Keratinocyte (primary cell): ENCODE measurements around the gene GOLT1A. TPM values are rescaled to one million over a fixed set of nuclear protein-coding genes. Genes with fewer than 3 reads are reported as not detected.

Source experiments
- DNase-seq: peaks from one replicate; pipeline ENCODE4 v3.0.0-alpha.2; 2011; ENCODE audit warnings: low read depth, missing footprints, low spot score
- FAIRE-seq: peaks from 2 replicates; lab custom pipeline; 2011; peaks lifted over from hg19 to GRCh38; lab: Jason Lieb, UNC
- H2AFZ ChIP-seq: 2 replicates; pipeline ENCODE4 v1.6.0; 2012; ENCODE audit warnings: low read length, control low read depth, inconsistent platforms; ENCODE audit not compliant: control insufficient read depth
- H3K27ac ChIP-seq: 2 replicates; pipeline ENCODE4 v1.5.1; 2011; ENCODE audit warnings: low read length; ENCODE audit not compliant: control insufficient read depth, insufficient read depth
- H3K27me3 ChIP-seq: 3 replicates; pipeline ENCODE4 v1.6.0; 2011; ENCODE audit warnings: low read length; ENCODE audit not compliant: control insufficient read depth, insufficient read depth; ENCODE audit errors: extremely low read depth
- H3K36me3 ChIP-seq, 2 experiments: 2 replicates in 1 of 2; 3 replicates in 1 of 2; pipeline ENCODE4 v1.5.1; 2011; ENCODE audit warnings: low read length in 2 of 2, mild to moderate bottlenecking in 1 of 2; ENCODE audit not compliant: control insufficient read depth in 2 of 2, insufficient read depth in 2 of 2; ENCODE audit errors: extremely low read depth in 1 of 2
- H3K4me1 ChIP-seq: 3 replicates; pipeline ENCODE4 v1.5.1; 2011; ENCODE audit warnings: low read length; ENCODE audit not compliant: control insufficient read depth, insufficient read depth; ENCODE audit errors: extremely low read depth
- H3K4me2 ChIP-seq: 3 replicates; pipeline ENCODE4 v1.6.0; 2011; ENCODE audit warnings: low read depth, low read length; ENCODE audit not compliant: control insufficient read depth, insufficient read depth; ENCODE audit errors: extremely low read depth
- H3K4me3 ChIP-seq, 3 experiments: fragments of 200-600 bp in 1 of 3; sonication (generic) in 1 of 3; 2 replicates in 2 of 3; 3 replicates in 1 of 3; pipeline ENCODE4 v1.5.1; 2011 to 2016; ENCODE audit warnings: low read length in 3 of 3, mild to moderate bottlenecking in 3 of 3, control low read depth in 2 of 3, inconsistent platforms in 1 of 3, low read depth in 1 of 3, mixed read lengths in 1 of 3, mixed run types in 1 of 3, moderate library complexity in 1 of 3; ENCODE audit not compliant: control insufficient read depth in 2 of 3, insufficient read depth in 2 of 3; ENCODE audit errors: extremely low read depth in 1 of 3
- H3K79me2 ChIP-seq: 2 replicates; pipeline ENCODE4 v1.6.0; 2012; ENCODE audit warnings: low read length; ENCODE audit not compliant: control insufficient read depth, insufficient read depth
- H3K9ac ChIP-seq: 3 replicates; pipeline ENCODE4 v1.6.0; 2011; ENCODE audit warnings: low read length; ENCODE audit not compliant: control insufficient read depth, insufficient read depth; ENCODE audit errors: extremely low read depth
- H3K9me1 ChIP-seq: 3 replicates; pipeline ENCODE4 v1.6.0; 2011; ENCODE audit warnings: low read length; ENCODE audit not compliant: control insufficient read depth, insufficient read depth; ENCODE audit errors: extremely low read depth
- H3K9me3 ChIP-seq: 2 replicates; pipeline ENCODE4 v1.5.1; 2012; ENCODE audit warnings: low read depth, low read length; ENCODE audit not compliant: control insufficient read depth
- H4K20me1 ChIP-seq: 3 replicates; pipeline ENCODE4 v1.6.0; 2011; ENCODE audit warnings: low read length; ENCODE audit not compliant: control insufficient read depth, insufficient read depth; ENCODE audit errors: extremely low read depth
- CTCF ChIP-seq, 3 experiments: IDR thresholded peaks in 1 of 3; conservative IDR thresholded peaks in 1 of 3; optimal IDR thresholded peaks in 1 of 3; 2 replicates in 2 of 3; 3 replicates in 1 of 3; pipeline versions ENCODE3 to v1.5.1; 2011; ENCODE audit warnings: low read length in 3 of 3, mild to moderate bottlenecking in 3 of 3, moderate library complexity in 2 of 3, control low read depth in 1 of 3, inconsistent platforms in 1 of 3; ENCODE audit not compliant: insufficient read depth in 2 of 3; ENCODE audit errors: extremely low read depth in 1 of 3
- EZH2 ChIP-seq: IDR thresholded peaks from one replicate; pipeline ENCODE4 v1.6.1; 2012; ENCODE audit warnings: inconsistent platforms, mild to moderate bottlenecking, low read length, moderate library complexity
- dilution Hi-C: fragments of 300-500 bp; cut with MboI; formaldehyde crosslinking; loops from one replicate; pipeline ENCODE4 v1.7.0; 2020; ENCODE audit warnings: low sequenced_read_pairs; ENCODE audit not compliant: extremely low pct_ligation_motif_present
- polyA plus RNA-seq, 5 experiments: library from polyadenylated mRNA; depleted of rRNA in 3 of 5; stranded (reverse) in 3 of 5; stranded (forward) in 1 of 5; unstranded in 1 of 5; fragments of >200 nt; gene quantifications; 1 replicate in 1 of 5; 2 replicates in 3 of 5; 3 replicates in 1 of 5; pipeline versions ENCODE4 v1.2.1 to v1.2.3, GENCODE V29; 2011 to 2012; ENCODE audit warnings: missing spikeins in 2 of 5, low read depth in 1 of 5, low replicate concordance in 1 of 5

The GOLT1A gene
- polyA plus RNA-seq, 1 donor (not counting 4 experiments of a cell fraction or from before 2014, with no cell fraction given) = 0.46 TPM

GRCh38 chr1:204228896-204229295 is 15.1 kb upstream of the GOLT1A start:
- H3K9me1 ChIP-seq = no peaks in the 10 kb centered on the region
- H3K79me2 ChIP-seq = no peaks in the 10 kb centered on the region
- no peak for FAIRE-seq
- H3K4me3 ChIP-seq = no peak overlapping the region
- H3K9me3 ChIP-seq = no peaks in the 10 kb centered on the region
- peaks cover 18% of the 10 kb centered on the region for H3K4me1 ChIP-seq
- DNase-seq = no peak
- H3K27ac ChIP-seq = no peak overlapping the region
- H4K20me1 ChIP-seq = no peaks in the 10 kb centered on the region
- no peak overlapping the region for H3K4me2 ChIP-seq
- no peak overlapping the region for H2AFZ ChIP-seq
- no peak for TF ChIP-seq CTCF (optimal IDR thresholded peaks at IDR 0.05 in 1 of 3, IDR thresholded peaks at IDR 0.05 in 1 of 3, conservative IDR thresholded peaks at IDR 0.05 in 1 of 3; ENCODE audit: extremely low read depth in 1 of 3, insufficient read depth in 2 of 3, low read length in 3 of 3)
- TF ChIP-seq EZH2 = no peak
- H3K36me3 ChIP-seq = peaks cover 0 to 7% of the 10 kb centered on the region in 2 experiments
- no peaks in the 10 kb centered on the region for H3K27me3 ChIP-seq
- dilution Hi-C loops = no loop called here
- no peak overlapping the region for H3K9ac ChIP-seq

- H4K20me1 ChIP-seq = no peaks in the 10 kb centered on the region
- peaks cover 18% of the 10 kb centered on the region for H3K4me1 ChIP-seq
- H3K4me2 ChIP-seq = no peak overlapping the region
- no peak for DNase-seq
- H3K4me3 ChIP-seq = no peak overlapping the region
- no peaks in the 10 kb centered on the region for H3K27me3 ChIP-seq
- no peaks in the 10 kb centered on the region for H3K79me2 ChIP-seq
- no peaks in the 10 kb centered on the region for H3K9me3 ChIP-seq
- no peak overlapping the region for H3K9ac ChIP-seq
- no peaks in the 10 kb centered on the region for H3K9me1 ChIP-seq
- FAIRE-seq = no peak
- TF ChIP-seq CTCF (optimal IDR thresholded peaks at IDR 0.05 in 1 of 3, IDR thresholded peaks at IDR 0.05 in 1 of 3, conservative IDR thresholded peaks at IDR 0.05 in 1 of 3; ENCODE audit: extremely low read depth in 1 of 3, insufficient read depth in 2 of 3, low read length in 3 of 3) (no peak), EZH2 (no peak)
- H3K27ac ChIP-seq = no peak overlapping the region
- H3K36me3 ChIP-seq = peaks cover 0 to 7% of the 10 kb centered on the region in 2 experiments
- H2AFZ ChIP-seq = no peak overlapping the region
- dilution Hi-C loops = no loop called here
Observed at GRCh38 chr1:204227996-204228785, 14.4 kb upstream of the GOLT1A start.
